T follicular helper cell (primary cell): ENCODE data around the gene CUX1.

Experiments
- DNase-seq: peaks from one replicate; pipeline ENCODE4 v3.0.0-alpha.2; 2020; ENCODE audit warnings: low read depth

CUX1 gene

GRCh38 chr7:102244601-102245000 lies 427.2 kb downstream of the CUX1 start:
- DNase-seq = no peak

- no peak for DNase-seq
Measured at GRCh38 chr7:102248081-102248455, 430.6 kb downstream of the CUX1 start.

GRCh38 chr7:102248456-102249395 lies 431.3 kb downstream of the CUX1 start:
- DNase-seq = no peak

GRCh38 chr7:102251531-102252365 lies 434.3 kb downstream of the CUX1 start:
- DNase-seq = no peak

- DNase-seq = no peak
Measured at GRCh38 chr7:102252366-102252982, 435.0 kb downstream of the CUX1 start.

- no peak for DNase-seq
Measured at GRCh38 chr7:102253066-102253972, 435.9 kb downstream of the CUX1 start.

- DNase-seq = no peak
Measured at GRCh38 chr7:102253973-102254370, 436.5 kb downstream of the CUX1 start.

- no peak for DNase-seq
Measured at GRCh38 chr7:102254521-102254920, 437.1 kb downstream of the CUX1 start.

- DNase-seq = no peak
Measured at GRCh38 chr7:102255501-102255900, 438.1 kb downstream of the CUX1 start.

GRCh38 chr7:102255916-102256315 lies 438.5 kb downstream of the CUX1 start:
- no peak for DNase-seq

GRCh38 chr7:102258073-102258748 lies 440.8 kb downstream of the CUX1 start:
- no peak for DNase-seq

- no peak for DNase-seq
Measured at GRCh38 chr7:102258749-102259107, 441.3 kb downstream of the CUX1 start.

- no peak for DNase-seq
Measured at GRCh38 chr7:102260856-102261255, 443.4 kb downstream of the CUX1 start.

- no peak for DNase-seq
Measured at GRCh38 chr7:102261451-102261850, 444.0 kb downstream of the CUX1 start.

- DNase-seq = no peak
Measured at GRCh38 chr7:102262546-102262945, 445.1 kb downstream of the CUX1 start.

GRCh38 chr7:102264367-102264891 lies 447.0 kb downstream of the CUX1 start:
- DNase-seq = no peak

GRCh38 chr7:102266541-102266940 lies 449.1 kb downstream of the CUX1 start:
- DNase-seq = no peak

GRCh38 chr7:102268635-102269034 lies 451.2 kb downstream of the CUX1 start:
- DNase-seq = no peak

- DNase-seq = no peak
Measured at GRCh38 chr7:102270178-102270887, 452.9 kb downstream of the CUX1 start.
